Right ventricle myocardium superior (tissue), 1 donor: ENCODE measurements around the gene ALLC. TPM values are rescaled to one million over a fixed set of nuclear protein-coding genes. Genes with fewer than 3 reads are reported as not detected.

Source experiments
- ATAC-seq: fragments of 200-7000 bp; cut with Tn5 transposase; one replicate; pipeline ENCODE4 v1.9.1; 2020; ENCODE audit warnings: mild to moderate bottlenecking; ENCODE audit not compliant: poor library complexity
- DNase-seq: peaks from one replicate; pipeline ENCODE4 v3.0.0-alpha.2; 2020
- intact Hi-C: fragments of 100-400 bp; cut with DNase I; formaldehyde crosslinking; loops from one replicate; pipeline ENCODE4 v1.11.2; 2022
- total RNA-seq: library from RNA; stranded (reverse); fragmentation: NEBNext Ultra II Directional; extraction: Animal tissue kit (Norgen Biotek cat#: 25700); gene quantifications from one replicate; pipeline ENCODE4 v1.2.1, GENCODE V29; 2021
- donor health status: DM: no; HTN: yes; CAD: no; lungs with severe emphysema.

The ALLC gene
- total RNA-seq, 1 donor from 2014 or later: not detected

DNA sequence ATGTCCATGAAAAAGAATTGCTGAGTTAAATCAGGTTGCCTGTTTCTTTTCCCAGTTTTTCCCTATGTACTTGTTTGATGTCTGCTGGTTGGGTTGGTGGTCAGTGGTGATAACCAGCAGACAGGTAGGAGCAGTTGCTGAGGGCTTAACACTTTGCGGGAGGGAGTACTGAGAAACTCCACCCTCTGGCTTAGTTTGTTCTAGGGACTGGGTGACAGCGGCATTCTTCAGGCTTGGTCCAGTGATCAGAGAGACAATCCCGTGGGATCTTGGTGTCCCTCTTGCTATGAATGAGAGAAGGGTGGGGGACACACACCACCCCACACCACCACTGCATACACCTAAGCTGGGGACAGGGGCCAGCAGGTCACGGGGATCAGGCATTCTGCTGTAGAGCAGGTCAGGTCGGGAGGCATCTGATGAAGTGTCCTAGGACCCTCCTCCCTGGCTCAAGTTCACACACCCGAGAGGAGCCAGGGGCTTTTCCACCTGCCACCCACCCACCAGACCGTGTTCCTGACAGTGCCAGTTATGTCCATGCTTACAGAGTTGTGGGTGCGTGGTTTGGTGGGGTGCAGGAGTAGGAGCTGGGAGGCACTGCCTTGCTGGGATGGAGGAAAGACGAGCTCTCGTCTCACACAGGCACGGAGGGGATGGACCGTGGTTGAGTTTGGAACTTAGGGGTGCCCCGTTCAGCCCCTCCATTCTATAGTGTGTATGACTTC is 21.3 kb upstream of the ALLC start:
- intact Hi-C loops: no loop called here
- DNase-seq (no peak), ATAC-seq (no peak)

DNA sequence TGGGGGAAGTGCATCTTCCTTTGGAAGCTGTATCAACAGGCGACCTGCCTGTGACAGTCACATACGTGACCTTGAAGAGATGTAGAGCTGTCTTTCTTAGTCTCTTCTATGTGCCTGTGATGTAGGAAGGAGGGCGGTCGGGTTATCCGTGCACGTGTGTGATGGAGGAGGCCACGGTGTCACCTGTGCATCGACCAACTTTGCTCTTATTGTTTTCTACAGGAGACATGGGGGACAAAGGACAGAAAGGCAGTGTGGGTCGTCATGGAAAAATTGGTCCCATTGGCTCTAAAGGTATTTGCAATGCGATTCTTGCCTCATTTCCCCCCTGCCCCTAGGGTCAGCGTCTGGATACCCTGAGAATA is 20.7 kb upstream of the ALLC start:
- ATAC-seq (no peak), DNase-seq (no peak)
- intact Hi-C loops: no loop called here

- DNase-seq (no peak), ATAC-seq (no peak)
- intact Hi-C loops: no loop called here
Observed at GRCh38 chr2:3637692-3638455, 20.1 kb upstream of the ALLC start.

DNA sequence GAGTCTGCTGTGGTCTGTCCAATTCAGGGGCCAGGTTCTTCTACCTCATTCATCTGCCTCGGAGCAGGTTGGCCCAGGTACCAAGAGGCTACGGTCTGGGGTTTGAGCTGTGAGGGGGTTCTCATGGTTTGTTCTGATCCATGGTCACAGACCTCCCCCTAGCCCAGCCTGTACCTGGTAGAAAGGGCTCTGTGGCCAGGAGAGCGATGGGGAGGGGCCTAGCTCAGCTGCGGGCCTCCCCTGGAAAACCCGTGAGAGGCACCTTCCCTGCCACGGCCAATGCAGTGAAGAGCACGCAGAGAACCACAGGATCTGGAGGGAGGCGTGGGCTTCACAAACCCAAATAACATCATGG is 19.6 kb upstream of the ALLC start:
- intact Hi-C loops: no loop called here
- DNase-seq (no peak), ATAC-seq (no peak)

DNA sequence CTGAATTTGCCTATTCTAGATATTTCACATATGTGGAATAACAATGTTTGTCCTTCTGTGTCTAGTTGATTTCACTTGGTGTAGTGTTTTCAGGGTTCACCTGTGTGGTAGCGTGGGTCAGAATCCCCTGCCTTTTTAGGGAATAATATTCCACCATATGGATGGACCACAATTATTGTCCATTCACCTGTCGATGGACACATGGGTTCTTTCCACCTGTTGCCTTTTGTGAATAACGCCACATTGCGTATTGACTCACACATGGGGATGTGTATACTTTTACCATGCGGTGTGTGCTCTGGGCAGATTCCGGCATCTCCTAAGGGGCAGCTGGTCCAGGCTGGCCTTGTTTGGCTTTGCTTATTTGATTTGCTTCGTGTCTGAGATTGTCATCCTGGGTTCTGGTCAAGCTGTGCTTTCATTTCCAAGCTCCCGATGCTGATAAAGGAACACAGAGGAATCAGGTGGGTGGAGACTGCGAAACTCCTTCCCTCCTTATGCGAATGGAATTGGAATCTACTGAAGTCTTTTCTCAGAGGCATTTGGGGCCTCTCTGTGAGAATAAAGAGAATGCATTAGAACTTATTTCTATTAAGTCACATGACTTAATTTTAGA is 18.9 kb upstream of the ALLC start:
- DNase-seq (no peak), ATAC-seq (no peak)
- intact Hi-C loops: no loop called here

DNA sequence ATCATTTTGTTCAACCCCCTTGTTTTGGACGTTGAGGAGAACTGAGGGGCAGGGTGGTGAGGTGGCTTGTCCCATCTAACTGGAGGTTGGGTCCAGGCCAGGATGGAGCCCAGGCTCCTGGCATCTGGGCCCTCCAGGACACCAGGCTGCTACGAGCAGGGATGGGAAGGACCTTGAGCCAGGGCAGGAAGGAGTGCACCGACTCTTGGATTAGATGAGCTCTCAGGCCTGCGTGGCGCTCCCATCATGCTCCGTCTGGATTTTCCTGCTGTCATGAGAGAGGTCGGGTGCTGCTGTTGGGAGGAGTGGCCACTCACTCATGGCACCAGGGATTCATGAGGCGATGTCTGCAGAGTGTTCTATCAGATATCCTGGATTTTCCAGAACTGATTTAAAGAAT is 18.3 kb upstream of the ALLC start:
- no peak for DNase-seq
- intact Hi-C loops: no loop called here
- ATAC-seq: no peak

GRCh38 chr2:3641181-3641580 is 16.8 kb upstream of the ALLC start:
- intact Hi-C loops: no loop called here
- DNase-seq: no peak
- ATAC-seq: no peak

DNA sequence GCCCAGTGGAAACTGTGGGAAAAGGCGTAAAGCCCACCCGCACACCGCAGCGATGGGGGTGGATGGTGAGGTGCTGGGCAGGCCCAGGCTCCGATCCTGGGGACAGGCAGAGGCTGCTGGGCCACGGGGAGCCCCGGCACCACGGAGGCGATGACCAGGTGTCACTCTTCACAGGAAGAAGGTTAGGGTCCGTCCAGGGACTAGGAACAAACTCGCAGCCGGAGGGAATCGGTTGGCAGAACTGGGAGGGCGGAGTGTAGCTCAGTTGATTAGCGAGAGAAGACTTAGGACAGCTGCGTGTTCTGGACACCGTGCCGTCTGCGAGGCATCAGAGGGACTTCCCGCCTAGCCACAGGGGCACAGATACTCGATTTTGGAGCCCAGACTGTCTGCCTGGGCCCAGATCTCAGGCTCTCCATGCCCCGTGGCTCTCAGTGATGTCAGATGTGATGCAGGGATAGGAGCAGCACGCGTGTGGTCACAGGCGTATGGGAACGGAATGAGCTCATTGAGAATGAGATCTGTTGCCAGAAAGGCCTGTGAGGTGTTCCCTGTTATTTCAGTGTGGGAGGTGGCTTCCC is 16.1 kb upstream of the ALLC start:
- intact Hi-C loops: no loop called here
- DNase-seq: no peak
- no peak for ATAC-seq

DNA sequence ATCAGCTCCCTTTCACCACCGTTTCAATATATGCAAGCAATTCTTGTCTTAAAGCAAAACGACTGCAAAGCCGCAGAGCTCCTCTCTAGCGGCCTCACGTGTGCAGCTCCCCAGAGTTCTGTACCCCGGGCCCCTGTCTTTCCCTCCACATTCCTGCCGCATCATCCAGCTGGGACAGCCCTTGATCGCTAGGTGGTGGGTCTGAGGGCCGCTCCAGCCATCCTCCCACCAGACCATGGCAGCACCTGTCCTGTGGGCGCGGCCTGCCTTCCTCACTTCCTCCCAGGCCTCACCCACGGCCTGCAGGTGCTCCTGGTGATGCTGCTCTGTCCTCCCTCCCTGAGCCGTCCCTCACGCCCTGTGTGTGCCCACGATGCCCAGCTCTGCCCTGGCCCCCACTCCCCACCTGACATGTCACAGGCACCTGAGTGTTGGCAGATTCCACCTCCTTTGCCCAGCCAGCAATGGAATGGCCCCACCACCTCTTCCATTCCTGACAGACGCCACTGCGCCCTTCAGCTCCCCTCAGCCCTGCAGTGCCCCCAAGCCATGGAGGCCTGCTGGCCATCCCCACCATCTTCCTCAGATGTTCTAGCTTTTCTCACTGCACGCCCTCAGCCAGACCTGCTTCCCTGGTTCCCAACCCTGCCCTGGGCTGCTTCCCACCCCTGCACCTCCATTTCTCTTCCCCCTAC is 15.3 kb upstream of the ALLC start:
- no peak for DNase-seq
- intact Hi-C loops: no loop called here

DNA sequence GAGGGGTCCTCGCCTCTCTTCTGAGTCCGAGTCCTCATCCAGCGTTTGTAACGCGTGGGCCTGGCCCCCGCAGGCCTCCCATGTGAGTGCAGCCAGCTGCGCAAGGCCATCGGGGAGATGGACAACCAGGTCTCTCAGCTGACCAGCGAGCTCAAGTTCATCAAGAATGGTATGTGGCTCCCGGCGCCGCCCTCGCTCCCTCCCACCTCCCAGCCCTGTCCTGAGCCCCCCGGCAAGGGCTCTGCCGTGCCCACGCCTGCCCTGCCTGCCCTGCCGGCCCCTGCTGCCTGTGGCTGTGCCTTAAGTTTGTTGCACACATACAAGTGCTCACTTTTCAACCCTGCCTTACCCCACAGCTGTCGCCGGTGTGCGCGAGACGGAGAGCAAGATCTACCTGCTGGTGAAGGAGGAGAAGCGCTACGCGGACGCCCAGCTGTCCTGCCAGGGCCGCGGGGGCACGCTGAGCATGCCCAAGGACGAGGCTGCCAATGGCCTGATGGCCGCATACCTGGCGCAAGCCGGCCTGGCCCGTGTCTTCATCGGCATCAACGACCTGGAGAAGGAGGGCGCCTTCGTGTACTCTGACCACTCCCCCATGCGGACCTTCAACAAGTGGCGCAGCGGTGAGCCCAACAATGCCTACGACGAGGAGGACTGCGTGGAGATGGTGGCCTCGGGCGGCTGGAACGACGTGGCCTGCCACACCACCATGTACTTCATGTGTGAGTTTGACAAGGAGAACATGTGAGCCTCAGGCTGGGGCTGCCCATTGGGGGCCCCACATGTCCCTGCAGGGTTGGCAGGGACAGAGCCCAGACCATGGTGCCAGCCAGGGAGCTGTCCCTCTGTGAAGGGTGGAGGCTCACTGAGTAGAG is 14.4 kb upstream of the ALLC start:
- ATAC-seq (no peak), DNase-seq (no peak)
- intact Hi-C loops: no loop called here

More for the DNA sequence above, 15.3 kb upstream of the ALLC start:
- no peak for ATAC-seq

DNA sequence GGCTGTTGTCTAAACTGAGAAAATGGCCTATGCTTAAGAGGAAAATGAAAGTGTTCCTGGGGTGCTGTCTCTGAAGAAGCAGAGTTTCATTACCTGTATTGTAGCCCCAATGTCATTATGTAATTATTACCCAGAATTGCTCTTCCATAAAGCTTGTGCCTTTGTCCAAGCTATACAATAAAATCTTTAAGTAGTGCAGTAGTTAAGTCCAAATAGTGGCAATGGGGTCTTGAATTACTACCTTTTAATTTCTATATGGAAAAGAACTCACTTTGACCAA is 13.8 kb upstream of the ALLC start:
- DNase-seq (no peak), ATAC-seq (no peak)
- intact Hi-C loops: no loop called here

DNA sequence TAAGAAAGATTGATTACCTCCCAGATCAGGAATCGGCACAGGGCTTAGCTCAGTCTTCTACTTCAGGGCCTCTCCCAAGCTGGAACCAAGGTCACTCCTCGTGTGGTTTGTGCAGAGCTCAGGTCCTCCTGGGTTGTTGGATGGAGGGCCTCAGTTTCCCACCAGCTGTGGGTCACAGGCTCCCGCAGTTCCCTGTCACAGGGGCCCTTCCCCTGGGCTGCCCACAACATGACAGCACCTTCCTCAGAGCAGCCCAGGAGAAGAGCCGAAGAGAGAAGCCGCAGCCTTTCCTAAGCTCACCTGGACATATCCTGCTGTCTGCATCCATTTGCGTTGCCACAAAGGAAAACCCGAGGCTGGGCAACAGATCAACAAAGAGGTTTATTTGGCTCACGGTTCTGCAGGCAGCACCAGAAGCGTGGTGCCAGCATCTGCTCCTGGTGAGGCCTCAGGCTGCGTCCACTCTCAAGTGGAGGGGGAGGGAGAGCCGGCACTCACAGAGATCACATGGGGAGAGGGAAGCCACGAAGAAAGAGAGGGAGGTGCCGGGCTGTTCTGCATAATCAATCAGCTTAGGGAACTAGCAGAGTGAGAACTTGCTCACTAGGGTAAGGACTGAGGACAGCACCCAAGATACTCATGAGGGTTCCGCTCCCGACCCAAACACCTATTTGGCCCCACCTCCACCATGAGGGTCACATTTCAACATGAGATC is 13.0 kb upstream of the ALLC start:
- intact Hi-C loops: no loop called here
- ATAC-seq (no peak), DNase-seq (no peak)

- DNase-seq (no peak), ATAC-seq (no peak)
- intact Hi-C loops: no loop called here
Observed at GRCh38 chr2:3645745-3646389, 12.1 kb upstream of the ALLC start.

- ATAC-seq (no peak), DNase-seq (no peak)
- intact Hi-C loops: no loop called here
Observed at GRCh38 chr2:3646446-3646845, 11.6 kb upstream of the ALLC start.

DNA sequence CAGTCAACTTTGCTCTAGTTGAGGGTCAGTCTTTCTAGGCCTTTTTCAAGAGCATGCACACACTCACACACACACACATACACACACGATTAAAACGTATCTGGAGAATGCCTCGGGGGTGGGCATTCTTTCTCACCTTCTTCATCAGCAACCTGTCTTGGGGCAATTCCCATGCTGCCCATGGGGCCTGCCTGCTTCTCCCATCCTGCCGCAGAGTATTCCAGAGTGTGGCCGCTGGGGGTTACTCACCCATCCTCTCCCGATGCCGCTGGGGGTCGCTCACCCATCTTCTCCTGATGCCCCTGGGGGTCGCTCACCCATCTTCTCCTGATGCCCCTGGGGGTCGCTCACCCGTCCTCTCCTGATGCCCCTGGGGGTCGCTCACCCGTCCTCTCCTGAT is 10.8 kb upstream of the ALLC start:
- intact Hi-C loops: no loop called here
- ATAC-seq (no peak), DNase-seq (no peak)

DNA sequence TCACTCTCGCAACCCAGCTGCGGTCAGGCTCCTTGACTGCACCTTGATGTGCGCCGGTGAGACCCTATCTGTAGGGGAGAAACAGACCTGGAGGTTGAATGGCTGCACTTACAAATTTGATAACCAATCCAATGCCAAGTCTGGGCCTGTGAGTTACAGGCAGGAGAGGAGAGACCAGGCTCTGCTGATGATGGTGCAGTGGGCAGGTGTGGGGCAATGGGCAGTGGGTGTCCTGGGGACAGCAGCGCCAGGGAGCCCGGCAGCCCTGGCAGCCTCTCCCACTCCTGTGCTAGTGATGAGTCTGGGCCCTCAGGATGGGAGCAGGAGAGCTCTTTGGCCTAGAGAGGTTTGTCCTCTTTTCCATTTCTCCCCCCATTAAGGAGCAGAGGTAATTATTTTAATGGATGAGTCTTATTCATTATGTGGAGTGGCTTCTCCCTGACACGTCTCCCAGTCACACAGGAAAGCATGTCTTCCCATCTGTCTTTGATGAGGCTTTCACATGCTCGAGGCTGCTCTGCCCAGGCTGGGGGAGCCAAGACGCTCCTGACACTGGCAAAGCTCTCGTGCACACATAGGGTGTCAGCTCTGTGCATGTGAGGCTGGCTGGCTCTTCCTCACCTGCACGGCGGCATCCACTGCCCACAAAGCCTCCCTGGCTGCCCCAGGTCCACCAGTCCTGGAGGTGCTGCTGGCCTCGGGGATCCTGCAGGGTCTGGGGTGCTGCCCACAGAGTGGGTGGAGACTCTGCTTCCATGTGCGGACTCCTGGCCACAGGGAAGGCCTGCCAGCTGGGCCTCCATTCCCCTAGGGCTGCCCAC is 10.0 kb upstream of the ALLC start:
- no peak for DNase-seq
- intact Hi-C loops: no loop called here
- no peak for ATAC-seq

- intact Hi-C loops: no loop called here
- DNase-seq (no peak), ATAC-seq (no peak)
Observed at GRCh38 chr2:3648652-3649177, 9.3 kb upstream of the ALLC start.
